ENCODE data around the gene TRPV5.

GRCh38 chr7:142906643-142907042 is 26.9 kb downstream of the TRPV5 start:
- TF ChIP-seq EZH2 (IDR thresholded peaks at IDR 0.05; ENCODE audit: insufficient read depth, poor library complexity, severe bottlenecking), result no peak
- no peak for TF ChIP-seq EZH2phosphoT487 (IDR thresholded peaks at IDR 0.05; ENCODE audit: insufficient read depth, low read depth)
